ENCODE measurements around the gene MMP15.

DNA sequence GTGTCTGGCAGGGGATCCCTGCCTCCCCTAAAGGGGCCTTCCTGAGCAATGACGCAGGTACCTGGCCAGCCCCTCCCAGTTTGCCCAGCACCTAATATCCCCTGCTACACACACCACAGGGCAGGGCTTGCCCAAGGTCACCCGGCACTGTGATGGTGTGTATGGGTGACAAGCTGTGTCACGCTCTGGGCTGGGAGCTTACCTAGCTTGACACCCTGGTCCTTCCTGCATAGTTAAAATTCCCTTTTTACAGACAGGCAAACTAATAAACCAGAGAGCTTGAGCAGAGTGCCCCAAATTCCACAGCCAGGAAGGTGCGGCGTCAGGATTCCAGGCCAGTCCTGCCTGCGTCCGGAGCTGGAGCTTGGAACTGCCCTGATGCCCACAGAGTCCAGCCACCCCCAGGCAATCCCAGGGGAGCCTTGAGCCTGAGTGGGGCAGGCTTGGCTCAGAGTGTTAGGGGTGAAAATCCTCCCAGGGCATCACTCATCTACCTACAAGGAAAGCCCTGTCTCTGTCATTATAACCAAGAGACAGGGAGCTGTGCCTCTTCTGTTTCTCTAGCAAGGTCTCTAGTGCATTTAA, 18.1 kb downstream of the MMP15 start:
- TF ChIP-seq, protein P1, sequence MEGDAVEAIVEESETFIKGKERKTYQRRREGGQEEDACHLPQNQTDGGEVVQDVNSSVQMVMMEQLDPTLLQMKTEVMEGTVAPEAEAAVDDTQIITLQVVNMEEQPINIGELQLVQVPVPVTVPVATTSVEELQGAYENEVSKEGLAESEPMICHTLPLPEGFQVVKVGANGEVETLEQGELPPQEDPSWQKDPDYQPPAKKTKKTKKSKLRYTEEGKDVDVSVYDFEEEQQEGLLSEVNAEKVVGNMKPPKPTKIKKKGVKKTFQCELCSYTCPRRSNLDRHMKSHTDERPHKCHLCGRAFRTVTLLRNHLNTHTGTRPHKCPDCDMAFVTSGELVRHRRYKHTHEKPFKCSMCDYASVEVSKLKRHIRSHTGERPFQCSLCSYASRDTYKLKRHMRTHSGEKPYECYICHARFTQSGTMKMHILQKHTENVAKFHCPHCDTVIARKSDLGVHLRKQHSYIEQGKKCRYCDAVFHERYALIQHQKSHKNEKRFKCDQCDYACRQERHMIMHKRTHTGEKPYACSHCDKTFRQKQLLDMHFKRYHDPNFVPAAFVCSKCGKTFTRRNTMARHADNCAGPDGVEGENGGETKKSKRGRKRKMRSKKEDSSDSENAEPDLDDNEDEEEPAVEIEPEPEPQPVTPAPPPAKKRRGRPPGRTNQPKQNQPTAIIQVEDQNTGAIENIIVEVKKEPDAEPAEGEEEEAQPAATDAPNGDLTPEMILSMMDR (IDR thresholded peaks at IDR 0.05) = no peak
- no peak for TF ChIP-seq POLR2A (IDR thresholded peaks at IDR 0.05)
